ENCODE results near the gene KIF9. TPM values are rescaled to one million over a fixed set of nuclear protein-coding genes. Genes with fewer than 3 reads are reported as not detected.
"Not testable (repeated sequence)": the region's sequence is repeated elsewhere in the genome, so short reads cannot be mapped to it uniquely, and the experiment has no call there.

Gene KIF9
- total RNA-seq, 2 experiments from 2014 or later, result 8.2 to 8.3 TPM

DNA sequence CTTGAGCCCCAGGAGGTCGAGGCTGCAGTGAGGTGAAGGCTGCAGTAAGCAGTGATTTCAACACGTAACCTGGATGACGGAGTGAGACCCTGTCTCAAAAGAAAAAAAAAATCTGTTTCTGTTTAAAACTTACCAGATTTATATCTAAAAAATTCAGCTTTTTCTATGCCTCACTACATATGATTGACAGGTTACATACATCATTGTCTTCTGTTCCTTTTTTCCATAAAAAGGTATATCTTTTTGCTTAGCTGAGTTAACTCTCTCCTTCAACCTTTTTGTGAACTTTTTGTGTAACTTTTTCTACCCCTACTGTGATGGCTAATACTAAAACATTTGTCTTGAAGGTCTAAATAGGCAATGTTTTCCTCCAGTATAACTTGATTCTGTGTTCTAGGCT is 80.1 kb downstream of the KIF9 start:
- Mint-ChIP-seq H3K27ac (no peak overlapping the region), H3K36me3 (ENCODE audit: low read depth) (no peaks in the 10 kb centered on the region), H3K4me1 (ENCODE audit: low read depth) (no peaks in the 10 kb centered on the region), H3K4me3 (no peak overlapping the region), H3K9me3 (ENCODE audit: insufficient read depth) (no peaks in the 10 kb centered on the region), H3K27me3 (ENCODE audit: low read depth) (no peaks in the 10 kb centered on the region)
- DNase-seq (no peak), ATAC-seq (no peak)
- ChIA-PET CTCF (no interaction called here), POLR2A (no interaction called here)

GRCh38 chr3:47197287-47197686 is 85.3 kb downstream of the KIF9 start:
- Mint-ChIP-seq H3K4me3 (no peak overlapping the region), H3K36me3 (ENCODE audit: low read depth) (no peaks in the 10 kb centered on the region), H3K27me3 (ENCODE audit: low read depth) (no peaks in the 10 kb centered on the region), H3K4me1 (ENCODE audit: low read depth) (no peaks in the 10 kb centered on the region), H3K27ac (no peak overlapping the region), H3K9me3 (ENCODE audit: insufficient read depth) (no peaks in the 10 kb centered on the region)
- no peak for ATAC-seq
- DNase-seq, result no peak
- POLR2A ChIA-PET, result no interaction called here
- CTCF ChIA-PET, result no interaction called here

DNA sequence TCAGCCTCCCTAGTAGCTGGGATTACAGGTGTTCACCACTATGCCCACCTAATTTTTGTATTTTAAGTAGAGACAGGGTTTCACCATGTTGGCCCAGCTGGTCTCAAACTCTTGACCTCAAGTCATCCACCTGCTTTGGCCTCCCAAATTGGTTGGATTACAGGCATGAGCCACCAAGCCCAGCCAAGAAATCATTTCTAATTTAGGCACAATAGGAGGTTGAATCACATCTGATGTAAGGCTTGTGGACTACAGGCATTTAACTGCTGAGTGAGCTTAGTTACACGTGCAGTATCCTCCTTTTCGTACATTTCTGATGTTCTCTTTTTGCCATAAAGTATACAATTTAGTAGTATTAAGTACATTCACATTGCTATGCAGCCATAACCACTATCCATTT is 87.6 kb downstream of the KIF9 start:
- DNase-seq (no peak), ATAC-seq (no peak)
- ChIA-PET CTCF (no interaction called here), POLR2A (interaction anchor here (0.9 kb wide), 1 partner anchor 342 kb away, joined by 3 read pairs; no protein-coding TSS in a partner anchor)
- no peaks in the 10 kb centered on the region for H3K36me3 Mint-ChIP-seq (ENCODE audit: low read depth)
- no peaks in the 10 kb centered on the region for H3K27me3 Mint-ChIP-seq (ENCODE audit: low read depth)
- no peaks in the 10 kb centered on the region for H3K4me1 Mint-ChIP-seq (ENCODE audit: low read depth)
- no peak overlapping the region for H3K4me3 Mint-ChIP-seq
- no peaks in the 10 kb centered on the region for H3K9me3 Mint-ChIP-seq (ENCODE audit: insufficient read depth)
- H3K27ac Mint-ChIP-seq, result no peak overlapping the region

DNA sequence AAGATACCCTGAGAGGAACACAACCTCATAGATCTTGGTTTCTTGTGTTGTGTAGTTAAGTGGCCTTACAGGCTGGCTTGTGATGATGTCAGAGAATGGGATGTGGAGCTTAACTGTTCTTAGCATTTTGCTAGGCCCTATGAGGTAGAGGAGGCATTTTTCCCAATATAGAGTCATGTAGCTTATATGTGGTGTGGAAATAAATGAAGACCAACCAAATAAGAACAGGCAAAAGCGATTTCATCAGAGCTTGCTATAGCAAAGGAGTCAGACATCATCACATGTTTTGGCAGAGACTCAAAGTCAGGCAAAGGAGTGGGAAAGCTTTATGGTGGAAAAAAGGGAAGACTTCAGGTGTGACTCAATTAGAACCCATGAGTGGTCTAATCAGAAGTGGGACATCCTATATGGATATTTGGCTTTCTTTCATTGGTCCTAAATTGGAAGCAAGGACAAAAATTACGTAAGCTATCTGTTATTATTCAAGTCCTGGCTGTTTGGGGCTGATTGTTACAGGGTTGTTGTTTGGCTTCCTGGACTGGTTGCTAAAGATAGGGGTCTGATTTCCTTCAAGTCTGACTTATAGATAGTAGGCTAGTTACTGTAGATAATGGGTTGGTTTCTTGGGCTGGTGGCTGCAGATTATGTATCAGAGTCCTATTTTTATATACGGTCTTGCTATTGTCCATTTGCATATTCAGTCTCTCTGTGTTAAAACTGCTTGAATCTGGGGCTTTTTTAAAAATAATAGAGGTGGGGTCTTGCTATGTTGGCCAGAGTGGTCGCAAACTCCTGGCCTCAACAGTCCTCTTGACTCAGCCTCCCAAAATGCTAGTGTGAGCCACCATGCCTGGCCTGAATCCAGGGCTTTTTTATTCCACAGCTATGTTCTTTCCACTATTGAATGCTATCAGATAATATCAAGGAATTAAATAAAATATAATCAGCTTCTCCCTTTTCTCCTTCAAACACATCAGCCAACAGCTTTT is 88.4 kb downstream of the KIF9 start:
- Mint-ChIP-seq H3K27me3 (ENCODE audit: low read depth) (no peaks in the 10 kb centered on the region), H3K27ac (no peak overlapping the region), H3K4me1 (ENCODE audit: low read depth) (no peaks in the 10 kb centered on the region), H3K36me3 (ENCODE audit: low read depth) (no peaks in the 10 kb centered on the region), H3K4me3 (no peak overlapping the region), H3K9me3 (ENCODE audit: insufficient read depth) (no peaks in the 10 kb centered on the region)
- ATAC-seq, result no peak
- POLR2A ChIA-PET, result interaction anchor here (0.6 to 0.9 kb wide), 2 partner anchors 37 to 341 kb away, joined by 3 read pairs; no protein-coding TSS in a partner anchor
- DNase-seq, result no peak
- CTCF ChIA-PET, result no interaction called here

- Mint-ChIP-seq H3K9me3 (ENCODE audit: insufficient read depth) (no peaks in the 10 kb centered on the region), H3K4me3 (no peak overlapping the region), H3K27me3 (ENCODE audit: low read depth) (no peaks in the 10 kb centered on the region), H3K4me1 (ENCODE audit: low read depth) (no peaks in the 10 kb centered on the region), H3K27ac (no peak overlapping the region), H3K36me3 (ENCODE audit: low read depth) (peaks cover 2% of the 10 kb centered on the region)
- no peak for ATAC-seq
- ChIA-PET POLR2A (no interaction called here), CTCF (no interaction called here)
- DNase-seq, result no peak
These were observed 96.3 kb downstream of the KIF9 start for GRCh38 chr3:47186285-47186684.

DNA sequence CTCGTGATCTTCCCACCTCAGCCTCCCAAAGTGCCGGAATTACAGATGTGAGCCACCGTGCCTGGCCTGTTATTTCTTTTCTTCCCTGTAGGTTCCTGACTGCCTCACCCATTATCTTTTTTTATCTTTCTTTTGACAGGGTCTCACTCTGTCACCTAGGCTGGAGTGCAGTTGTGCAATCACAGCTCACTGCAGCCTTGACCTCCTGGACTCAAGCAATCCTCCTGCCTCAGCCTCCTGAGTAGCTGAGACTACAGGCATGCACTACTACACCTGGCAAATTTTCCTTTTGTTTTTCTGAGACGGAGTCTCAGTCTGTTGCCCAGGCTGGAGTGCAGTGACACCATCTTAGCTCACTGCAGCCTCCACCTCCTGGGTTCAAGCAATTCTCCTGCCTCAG is 100.9 kb downstream of the KIF9 start:
- H3K9me3 Mint-ChIP-seq (ENCODE audit: insufficient read depth); H3K4me1 Mint-ChIP-seq (ENCODE audit: low read depth); H3K36me3 Mint-ChIP-seq (ENCODE audit: low read depth); ATAC-seq; DNase-seq; POLR2A ChIA-PET; CTCF ChIA-PET; H3K27ac Mint-ChIP-seq; H3K27me3 Mint-ChIP-seq (ENCODE audit: low read depth); H3K4me3 Mint-ChIP-seq: not testable (repeated sequence)

DNA sequence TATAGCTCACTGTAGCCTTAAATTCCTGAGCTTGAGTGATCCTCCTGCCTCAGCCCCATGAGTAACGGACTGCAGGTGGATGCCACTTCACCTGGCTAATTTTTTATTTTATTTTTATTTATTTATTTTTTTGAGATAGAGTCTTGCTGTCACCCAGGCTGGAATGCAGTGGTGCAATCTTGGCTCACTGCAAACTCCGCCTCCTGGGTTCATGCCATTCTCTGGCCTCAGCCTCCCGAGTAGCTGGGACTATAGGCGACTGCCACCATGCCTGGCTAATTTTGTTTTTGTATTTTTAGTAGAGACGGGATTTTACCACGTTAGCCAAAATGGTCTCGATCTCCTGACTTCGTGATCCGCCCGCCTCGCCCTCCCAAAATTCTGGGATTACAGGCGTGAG is 102.6 kb downstream of the KIF9 start:
- H3K36me3 Mint-ChIP-seq (ENCODE audit: low read depth); H3K4me3 Mint-ChIP-seq; H3K27ac Mint-ChIP-seq; DNase-seq; POLR2A ChIA-PET; ATAC-seq; H3K4me1 Mint-ChIP-seq (ENCODE audit: low read depth); H3K27me3 Mint-ChIP-seq (ENCODE audit: low read depth); CTCF ChIA-PET; H3K9me3 Mint-ChIP-seq (ENCODE audit: insufficient read depth): not testable (repeated sequence)

Other genes with a start within 250 kb of the KIF9 start
- gene SETD2, start 118.7 kb downstream of the KIF9 start, total RNA-seq, result 10 to 100 TPM; 43.1 to 48.1 TPM
- 10 to 100 TPM; 29.8 to 32.5 TPM for gene KLHL18, start 145 bp upstream of the KIF9 start, total RNA-seq
- 10 to 100 TPM; 31.0 to 33.2 TPM for gene PTPN23, start 98.2 kb upstream of the KIF9 start, total RNA-seq
- 10 to 100 TPM; 57.5 to 60.7 TPM for gene SCAP, start 193.1 kb upstream of the KIF9 start, total RNA-seq
- 10 to 100 TPM; 52.1 to 53.0 TPM for gene ELP6, start 230.9 kb upstream of the KIF9 start, total RNA-seq